ENCODE data around the gene RABEP1.

RABEP1 gene

DNA sequence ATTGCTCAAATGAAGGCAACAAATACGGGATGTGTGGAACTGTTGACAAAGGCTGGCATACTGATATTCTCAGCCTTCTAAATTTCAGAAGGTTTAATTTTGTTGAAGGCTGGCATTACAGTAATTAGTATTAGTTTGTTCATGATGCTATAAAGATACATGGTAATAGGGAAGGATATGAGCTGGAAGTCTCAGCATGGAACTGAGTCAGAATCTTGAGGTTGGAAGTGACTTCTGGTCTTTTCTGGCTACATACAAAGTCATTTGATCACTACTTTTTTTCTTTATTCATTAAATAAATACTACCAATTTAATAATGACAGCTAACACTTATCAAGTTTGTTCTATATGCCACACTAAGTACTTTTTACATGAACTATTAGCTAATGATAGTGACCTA is 22.6 kb downstream of the RABEP1 start:
- Histone ChIP-seq H3K27me3 (ENCODE audit: insufficient read depth, poor library complexity, severe bottlenecking) (no peaks in the 10 kb centered on the region), H3K4me3 (replicated peaks; ENCODE audit: insufficient read depth, low read length) (no peak overlapping the region), H3K27ac (replicated peaks) (no peak overlapping the region)
- TF ChIP-seq GABPA (IDR thresholded peaks at IDR 0.05; ENCODE audit: low read depth): no peak
- TF ChIP-seq, protein P1, sequence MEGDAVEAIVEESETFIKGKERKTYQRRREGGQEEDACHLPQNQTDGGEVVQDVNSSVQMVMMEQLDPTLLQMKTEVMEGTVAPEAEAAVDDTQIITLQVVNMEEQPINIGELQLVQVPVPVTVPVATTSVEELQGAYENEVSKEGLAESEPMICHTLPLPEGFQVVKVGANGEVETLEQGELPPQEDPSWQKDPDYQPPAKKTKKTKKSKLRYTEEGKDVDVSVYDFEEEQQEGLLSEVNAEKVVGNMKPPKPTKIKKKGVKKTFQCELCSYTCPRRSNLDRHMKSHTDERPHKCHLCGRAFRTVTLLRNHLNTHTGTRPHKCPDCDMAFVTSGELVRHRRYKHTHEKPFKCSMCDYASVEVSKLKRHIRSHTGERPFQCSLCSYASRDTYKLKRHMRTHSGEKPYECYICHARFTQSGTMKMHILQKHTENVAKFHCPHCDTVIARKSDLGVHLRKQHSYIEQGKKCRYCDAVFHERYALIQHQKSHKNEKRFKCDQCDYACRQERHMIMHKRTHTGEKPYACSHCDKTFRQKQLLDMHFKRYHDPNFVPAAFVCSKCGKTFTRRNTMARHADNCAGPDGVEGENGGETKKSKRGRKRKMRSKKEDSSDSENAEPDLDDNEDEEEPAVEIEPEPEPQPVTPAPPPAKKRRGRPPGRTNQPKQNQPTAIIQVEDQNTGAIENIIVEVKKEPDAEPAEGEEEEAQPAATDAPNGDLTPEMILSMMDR (IDR thresholded peaks at IDR 0.05; ENCODE audit: insufficient read depth, low read length): no peak
- no peak for TF ChIP-seq POLR2AphosphoS5 (IDR thresholded peaks at IDR 0.05; ENCODE audit: low read depth)
- TF ChIP-seq SPI1 (IDR thresholded peaks at IDR 0.05; ENCODE audit: borderline replicate concordance, low read depth): no peak
- TF ChIP-seq, protein P2, sequence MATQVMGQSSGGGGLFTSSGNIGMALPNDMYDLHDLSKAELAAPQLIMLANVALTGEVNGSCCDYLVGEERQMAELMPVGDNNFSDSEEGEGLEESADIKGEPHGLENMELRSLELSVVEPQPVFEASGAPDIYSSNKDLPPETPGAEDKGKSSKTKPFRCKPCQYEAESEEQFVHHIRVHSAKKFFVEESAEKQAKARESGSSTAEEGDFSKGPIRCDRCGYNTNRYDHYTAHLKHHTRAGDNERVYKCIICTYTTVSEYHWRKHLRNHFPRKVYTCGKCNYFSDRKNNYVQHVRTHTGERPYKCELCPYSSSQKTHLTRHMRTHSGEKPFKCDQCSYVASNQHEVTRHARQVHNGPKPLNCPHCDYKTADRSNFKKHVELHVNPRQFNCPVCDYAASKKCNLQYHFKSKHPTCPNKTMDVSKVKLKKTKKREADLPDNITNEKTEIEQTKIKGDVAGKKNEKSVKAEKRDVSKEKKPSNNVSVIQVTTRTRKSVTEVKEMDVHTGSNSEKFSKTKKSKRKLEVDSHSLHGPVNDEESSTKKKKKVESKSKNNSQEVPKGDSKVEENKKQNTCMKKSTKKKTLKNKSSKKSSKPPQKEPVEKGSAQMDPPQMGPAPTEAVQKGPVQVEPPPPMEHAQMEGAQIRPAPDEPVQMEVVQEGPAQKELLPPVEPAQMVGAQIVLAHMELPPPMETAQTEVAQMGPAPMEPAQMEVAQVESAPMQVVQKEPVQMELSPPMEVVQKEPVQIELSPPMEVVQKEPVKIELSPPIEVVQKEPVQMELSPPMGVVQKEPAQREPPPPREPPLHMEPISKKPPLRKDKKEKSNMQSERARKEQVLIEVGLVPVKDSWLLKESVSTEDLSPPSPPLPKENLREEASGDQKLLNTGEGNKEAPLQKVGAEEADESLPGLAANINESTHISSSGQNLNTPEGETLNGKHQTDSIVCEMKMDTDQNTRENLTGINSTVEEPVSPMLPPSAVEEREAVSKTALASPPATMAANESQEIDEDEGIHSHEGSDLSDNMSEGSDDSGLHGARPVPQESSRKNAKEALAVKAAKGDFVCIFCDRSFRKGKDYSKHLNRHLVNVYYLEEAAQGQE (IDR thresholded peaks at IDR 0.05; ENCODE audit: insufficient replicate concordance, low read depth): no peak
- no peak for DNase-seq (ENCODE audit: low read depth in 1 of 2, low spot score in 1 of 2)

DNA sequence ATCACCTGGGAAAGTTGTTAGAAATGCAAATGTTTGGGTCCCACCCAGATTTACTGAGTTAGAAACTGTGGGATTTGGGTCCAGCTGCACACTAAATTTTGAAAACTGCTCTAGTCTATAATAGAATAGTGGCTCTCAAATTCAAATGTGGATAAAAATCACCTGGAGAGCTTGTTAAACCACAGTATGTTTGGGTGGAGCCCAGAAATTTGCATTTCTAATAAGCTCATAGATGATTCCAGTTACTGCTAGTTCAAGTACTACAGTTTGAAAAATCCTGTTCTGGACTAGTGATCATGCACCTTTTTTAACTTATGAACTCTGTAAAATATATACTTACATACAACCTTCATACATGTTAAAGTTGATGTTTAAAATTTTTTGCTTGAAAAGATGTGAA is 27.8 kb downstream of the RABEP1 start:
- H3K4me3 ChIP-seq (replicated peaks; ENCODE audit: insufficient read depth, low read length): no peak overlapping the region
- no peak overlapping the region for H3K27ac ChIP-seq (replicated peaks)
- no peak for TF ChIP-seq SPI1 (IDR thresholded peaks at IDR 0.05; ENCODE audit: borderline replicate concordance, low read depth)
- TF ChIP-seq GABPA (IDR thresholded peaks at IDR 0.05; ENCODE audit: low read depth): no peak
- TF ChIP-seq POLR2AphosphoS5 (IDR thresholded peaks at IDR 0.05; ENCODE audit: low read depth): no peak
- TF ChIP-seq, protein P2 (IDR thresholded peaks at IDR 0.05; ENCODE audit: insufficient replicate concordance, low read depth): no peak
- TF ChIP-seq, protein P1 (IDR thresholded peaks at IDR 0.05; ENCODE audit: insufficient read depth, low read length): no peak
- H3K27me3 ChIP-seq (ENCODE audit: insufficient read depth, poor library complexity, severe bottlenecking): no peaks in the 10 kb centered on the region
- no peak for DNase-seq (ENCODE audit: low read depth in 1 of 2, low spot score in 1 of 2)

DNA sequence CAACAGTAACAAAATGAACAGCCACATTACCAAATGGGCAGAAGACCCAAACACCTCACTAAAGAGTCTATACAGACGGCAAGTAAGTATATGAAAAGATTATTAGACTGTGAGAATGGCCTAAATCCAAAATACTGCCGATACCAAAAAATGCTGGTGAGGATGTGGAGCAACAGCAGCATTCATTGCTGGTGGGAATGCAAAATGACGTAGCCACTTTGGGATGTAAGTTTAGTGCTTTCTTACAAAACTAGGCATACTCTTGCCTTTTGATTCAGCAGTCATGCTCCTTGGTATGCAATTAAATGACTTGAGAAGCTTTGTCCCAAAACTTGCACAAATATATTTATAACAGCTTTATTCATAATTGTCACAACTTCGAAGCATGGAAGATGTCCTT is 43.8 kb downstream of the RABEP1 start:
- H3K27me3 ChIP-seq (ENCODE audit: insufficient read depth, poor library complexity, severe bottlenecking): no peaks in the 10 kb centered on the region
- TF ChIP-seq, protein P2 (IDR thresholded peaks at IDR 0.05; ENCODE audit: insufficient replicate concordance, low read depth): no peak
- TF ChIP-seq GABPA (IDR thresholded peaks at IDR 0.05; ENCODE audit: low read depth) (no peak), POLR2AphosphoS5 (IDR thresholded peaks at IDR 0.05; ENCODE audit: low read depth) (no peak), SPI1 (IDR thresholded peaks at IDR 0.05; ENCODE audit: borderline replicate concordance, low read depth) (no peak)
- TF ChIP-seq, protein P1 (IDR thresholded peaks at IDR 0.05; ENCODE audit: insufficient read depth, low read length): no peak
- no peak for DNase-seq (ENCODE audit: low read depth in 1 of 2, low spot score in 1 of 2)
- no peak overlapping the region for H3K4me3 ChIP-seq (replicated peaks; ENCODE audit: insufficient read depth, low read length)
- no peak overlapping the region for H3K27ac ChIP-seq (replicated peaks)

Measured in HL-60 (cell line).